Breast epithelium (tissue), 4 donors: ENCODE data around the gene APOC1. TPM values are rescaled to one million over a fixed set of nuclear protein-coding genes. Genes with fewer than 3 reads are reported as not detected.
A peak's percentile ranks its signal among the peaks of the same experiment; 100 is the strongest.
"Not testable (repeated sequence)": the region's sequence is repeated elsewhere in the genome, so short reads cannot be mapped to it uniquely, and the experiment has no call there.

ENCODE experiments used
- DNase-seq, 2 donors: peaks; one replicate each; pipeline ENCODE4 v3.0.0-alpha.2; 2019; ENCODE audit warnings: low spot score in 2 of 2
- H3K27ac ChIP-seq, 2 donors: fragments of 200-600 bp; sonication (generic) in 1 of 2; one replicate each; pipeline ENCODE4 v1.5.1; 2016 to 2019; ENCODE audit warnings: mild to moderate bottlenecking in 1 of 2
- H3K27me3 ChIP-seq, 2 donors: fragments of 200-600 bp; sonication (generic) in 1 of 2; one replicate each; pipeline versions ENCODE4 v1.5.1 to v1.6.0; 2017 to 2019; ENCODE audit warnings: control low read depth in 1 of 2, mild to moderate bottlenecking in 1 of 2
- H3K36me3 ChIP-seq: fragments of 200-600 bp; one replicate; pipeline ENCODE4 v1.5.1; 2019
- H3K4me1 ChIP-seq, 2 donors: fragments of 200-600 bp; sonication (generic); one replicate each; pipeline ENCODE4 v1.5.1; 2016 to 2019; ENCODE audit warnings: control low read depth in 1 of 2
- H3K4me3 ChIP-seq, 3 donors: fragments of 200-600 bp; sonication (generic); 1 replicate in 2 of 3; 2 replicates in 1 of 3; pipeline ENCODE4 v1.5.1; 2016 to 2019; ENCODE audit warnings: mild to moderate bottlenecking in 3 of 3, moderate library complexity in 2 of 3
- H3K9me3 ChIP-seq, 2 donors: fragments of 200-600 bp; sonication (generic) in 1 of 2; one replicate each; pipeline ENCODE4 v1.5.1; 2016 to 2019; ENCODE audit warnings: control low read depth in 1 of 2
- POLR2A ChIP-seq: fragments of 450-650 bp; IDR thresholded peaks from one replicate; pipeline ENCODE4 v1.6.1; 2016; ENCODE audit warnings: antibody characterized with exemption, mild to moderate bottlenecking, moderate library complexity
- POLR2AphosphoS5 ChIP-seq, 3 donors: sonication (generic); formaldehyde crosslinking; IDR thresholded peaks; one replicate each; pipeline ENCODE4 v1.6.1; 2017; ENCODE audit warnings: antibody characterized with exemption in 3 of 3
- intact Hi-C: fragments of 100-400 bp; cut with DNase I; formaldehyde crosslinking; loops from one replicate; pipeline ENCODE4 v1.15.1; 2023; ENCODE audit warnings: low total_unique reads
- total RNA-seq, 3 donors: library from RNA; depleted of rRNA; stranded (reverse); fragments of >200 nt; gene quantifications; one replicate each; pipeline ENCODE4 v1.1.0, GENCODE V29; 2016
- TF ChIP-seq, protein P1 (sequence below), 3 donors: fragments of 450-650 bp; IDR thresholded peaks; one replicate each; pipeline ENCODE4 v1.5.1; 2016 to 2017; ENCODE audit warnings: antibody characterized with exemption in 3 of 3, mild to moderate bottlenecking in 3 of 3, moderate library complexity in 3 of 3

APOC1 gene
- total RNA-seq, 3 donors from 2014 or later: 59.0 to 285 (median 78.7) TPM

DNA sequence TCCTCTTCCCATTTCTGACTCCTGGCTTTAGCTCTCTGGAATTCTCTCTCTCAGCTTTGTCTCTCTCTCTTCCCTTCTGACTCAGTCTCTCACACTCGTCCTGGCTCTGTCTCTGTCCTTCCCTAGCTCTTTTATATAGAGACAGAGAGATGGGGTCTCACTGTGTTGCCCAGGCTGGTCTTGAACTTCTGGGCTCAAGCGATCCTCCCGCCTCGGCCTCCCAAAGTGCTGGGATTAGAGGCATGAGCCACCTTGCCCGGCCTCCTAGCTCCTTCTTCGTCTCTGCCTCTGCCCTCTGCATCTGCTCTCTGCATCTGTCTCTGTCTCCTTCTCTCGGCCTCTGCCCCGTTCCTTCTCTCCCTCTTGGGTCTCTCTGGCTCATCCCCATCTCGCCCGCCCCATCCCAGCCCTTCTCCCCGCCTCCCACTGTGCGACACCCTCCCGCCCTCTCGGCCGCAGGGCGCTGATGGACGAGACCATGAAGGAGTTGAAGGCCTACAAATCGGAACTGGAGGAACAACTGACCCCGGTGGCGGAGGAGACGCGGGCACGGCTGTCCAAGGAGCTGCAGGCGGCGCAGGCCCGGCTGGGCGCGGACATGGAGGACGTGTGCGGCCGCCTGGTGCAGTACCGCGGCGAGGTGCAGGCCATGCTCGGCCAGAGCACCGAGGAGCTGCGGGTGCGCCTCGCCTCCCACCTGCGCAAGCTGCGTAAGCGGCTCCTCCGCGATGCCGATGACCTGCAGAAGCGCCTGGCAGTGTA lies 6.2 kb upstream of the APOC1 start:
- TF ChIP-seq POLR2A (no peak), POLR2AphosphoS5 (IDR thresholded peaks at IDR 0.05) (no peak)
- TF ChIP-seq, protein P1, sequence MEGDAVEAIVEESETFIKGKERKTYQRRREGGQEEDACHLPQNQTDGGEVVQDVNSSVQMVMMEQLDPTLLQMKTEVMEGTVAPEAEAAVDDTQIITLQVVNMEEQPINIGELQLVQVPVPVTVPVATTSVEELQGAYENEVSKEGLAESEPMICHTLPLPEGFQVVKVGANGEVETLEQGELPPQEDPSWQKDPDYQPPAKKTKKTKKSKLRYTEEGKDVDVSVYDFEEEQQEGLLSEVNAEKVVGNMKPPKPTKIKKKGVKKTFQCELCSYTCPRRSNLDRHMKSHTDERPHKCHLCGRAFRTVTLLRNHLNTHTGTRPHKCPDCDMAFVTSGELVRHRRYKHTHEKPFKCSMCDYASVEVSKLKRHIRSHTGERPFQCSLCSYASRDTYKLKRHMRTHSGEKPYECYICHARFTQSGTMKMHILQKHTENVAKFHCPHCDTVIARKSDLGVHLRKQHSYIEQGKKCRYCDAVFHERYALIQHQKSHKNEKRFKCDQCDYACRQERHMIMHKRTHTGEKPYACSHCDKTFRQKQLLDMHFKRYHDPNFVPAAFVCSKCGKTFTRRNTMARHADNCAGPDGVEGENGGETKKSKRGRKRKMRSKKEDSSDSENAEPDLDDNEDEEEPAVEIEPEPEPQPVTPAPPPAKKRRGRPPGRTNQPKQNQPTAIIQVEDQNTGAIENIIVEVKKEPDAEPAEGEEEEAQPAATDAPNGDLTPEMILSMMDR (IDR thresholded peaks at IDR 0.05): no peak
- H3K4me1 ChIP-seq: peaks cover 7 to 9% of the 10 kb centered on the region in 2 donors
- H3K27ac ChIP-seq: no peak overlapping the region
- no peaks in the 10 kb centered on the region for H3K9me3 ChIP-seq
- H3K4me3 ChIP-seq: no peak overlapping the region
- intact Hi-C loops: loop anchor here (5.0 kb wide), 1 partner anchor 39 kb away; the partner anchor contains the start of gene APOC2
- no peaks in the 10 kb centered on the region for H3K36me3 ChIP-seq
- H3K27me3 ChIP-seq: no peaks in the 10 kb centered on the region
- no peak for DNase-seq

DNA sequence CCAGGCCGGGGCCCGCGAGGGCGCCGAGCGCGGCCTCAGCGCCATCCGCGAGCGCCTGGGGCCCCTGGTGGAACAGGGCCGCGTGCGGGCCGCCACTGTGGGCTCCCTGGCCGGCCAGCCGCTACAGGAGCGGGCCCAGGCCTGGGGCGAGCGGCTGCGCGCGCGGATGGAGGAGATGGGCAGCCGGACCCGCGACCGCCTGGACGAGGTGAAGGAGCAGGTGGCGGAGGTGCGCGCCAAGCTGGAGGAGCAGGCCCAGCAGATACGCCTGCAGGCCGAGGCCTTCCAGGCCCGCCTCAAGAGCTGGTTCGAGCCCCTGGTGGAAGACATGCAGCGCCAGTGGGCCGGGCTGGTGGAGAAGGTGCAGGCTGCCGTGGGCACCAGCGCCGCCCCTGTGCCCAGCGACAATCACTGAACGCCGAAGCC lies 5.6 kb upstream of the APOC1 start:
- DNase-seq: no peak
- intact Hi-C loops: loop anchor here (5.0 kb wide), 1 partner anchor 38 kb away; the partner anchor contains the start of gene APOC2
- TF ChIP-seq POLR2AphosphoS5 (IDR thresholded peaks at IDR 0.05): no peak
- TF ChIP-seq, protein P1 (IDR thresholded peaks at IDR 0.05): no peak
- TF ChIP-seq POLR2A: no peak
- no peak overlapping the region for H3K27ac ChIP-seq
- H3K4me1 ChIP-seq: peaks cover 7 to 9% of the 10 kb centered on the region in 2 donors
- no peaks in the 10 kb centered on the region for H3K27me3 ChIP-seq
- H3K4me3 ChIP-seq: no peak overlapping the region
- no peaks in the 10 kb centered on the region for H3K36me3 ChIP-seq
- no peaks in the 10 kb centered on the region for H3K9me3 ChIP-seq

DNA sequence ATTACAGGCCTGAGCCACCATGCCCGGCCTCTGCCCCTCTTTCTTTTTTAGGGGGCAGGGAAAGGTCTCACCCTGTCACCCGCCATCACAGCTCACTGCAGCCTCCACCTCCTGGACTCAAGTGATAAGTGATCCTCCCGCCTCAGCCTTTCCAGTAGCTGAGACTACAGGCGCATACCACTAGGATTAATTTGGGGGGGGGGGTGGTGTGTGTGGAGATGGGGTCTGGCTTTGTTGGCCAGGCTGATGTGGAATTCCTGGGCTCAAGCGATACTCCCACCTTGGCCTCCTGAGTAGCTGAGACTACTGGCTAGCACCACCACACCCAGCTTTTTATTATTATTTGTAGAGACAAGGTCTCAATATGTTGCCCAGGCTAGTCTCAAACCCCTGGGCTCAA lies 4.6 kb upstream of the APOC1 start:
- intact Hi-C loops: loop anchor here (5.0 kb wide), 1 partner anchor 38 kb away; the partner anchor contains the start of gene APOC2
- H3K36me3 ChIP-seq: no peaks in the 10 kb centered on the region
- DNase-seq: no peak
- H3K4me1 ChIP-seq: peaks cover 7 to 9% of the 10 kb centered on the region in 2 donors
- no peaks in the 10 kb centered on the region for H3K27me3 ChIP-seq
- no peaks in the 10 kb centered on the region for H3K9me3 ChIP-seq
- TF ChIP-seq POLR2AphosphoS5 (IDR thresholded peaks at IDR 0.05): no peak
- TF ChIP-seq, protein P1 (IDR thresholded peaks at IDR 0.05): no peak
- TF ChIP-seq POLR2A: no peak
- H3K27ac ChIP-seq: peak overlapping the region in 1 of 2 donors; percentile 43
- no peak overlapping the region for H3K4me3 ChIP-seq

DNA sequence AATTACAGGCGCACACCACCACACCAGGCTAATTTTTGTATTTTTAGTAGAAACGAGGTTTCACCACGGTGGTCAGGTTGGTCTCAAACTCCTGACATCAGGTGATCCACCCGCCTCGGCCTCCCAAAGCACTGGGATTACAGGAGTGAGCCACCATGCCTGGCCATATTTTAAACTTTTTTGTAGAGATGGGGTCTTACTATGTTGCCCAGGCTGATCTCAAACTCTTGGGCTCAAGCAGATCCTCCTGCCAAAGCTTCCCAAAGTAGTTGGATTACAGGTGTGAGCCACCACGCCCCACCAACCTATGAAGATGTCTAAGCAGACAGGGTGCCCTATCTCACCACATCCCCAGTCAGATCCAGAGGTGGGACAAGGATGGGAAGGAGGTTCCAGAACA lies 2.5 kb upstream of the APOC1 start:
- H3K4me1 ChIP-seq, DNase-seq, H3K4me3 ChIP-seq, H3K9me3 ChIP-seq, intact Hi-C loops, H3K36me3 ChIP-seq, H3K27me3 ChIP-seq: not testable (repeated sequence)
- peak overlapping the region in 1 of 2 donors; percentile 85 for H3K27ac ChIP-seq

DNA sequence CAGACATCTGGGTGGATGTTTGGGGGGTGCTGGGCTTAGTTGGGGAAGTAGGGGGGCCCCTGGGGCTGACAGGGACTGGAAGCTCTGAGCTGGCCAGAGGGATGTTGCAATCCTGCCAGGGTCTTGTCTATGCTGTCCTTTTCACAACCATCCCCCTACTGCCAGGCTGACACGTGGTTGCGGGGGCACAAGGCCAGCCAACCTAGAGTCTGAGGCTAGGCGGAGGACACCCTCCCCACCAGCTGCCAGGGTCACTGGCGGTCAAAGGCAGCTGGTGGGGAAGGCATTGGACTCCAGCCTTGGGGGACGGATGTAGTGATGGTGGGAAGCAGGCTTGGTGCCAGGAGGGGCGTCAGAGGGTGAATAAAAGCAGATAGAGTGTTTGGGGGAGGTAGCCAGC lies 1.6 kb upstream of the APOC1 start:
- H3K4me3 ChIP-seq: no peak overlapping the region
- H3K27ac ChIP-seq: peak overlapping the region in 1 of 2 donors; percentile 85
- H3K27me3 ChIP-seq: no peaks in the 10 kb centered on the region
- intact Hi-C loops: no loop called here
- no peaks in the 10 kb centered on the region for H3K9me3 ChIP-seq
- TF ChIP-seq, protein P1 (IDR thresholded peaks at IDR 0.05): no peak
- no peak for TF ChIP-seq POLR2AphosphoS5 (IDR thresholded peaks at IDR 0.05)
- TF ChIP-seq POLR2A: no peak
- H3K4me1 ChIP-seq: peaks cover 0 to 7% of the 10 kb centered on the region in 2 donors
- H3K36me3 ChIP-seq: no peaks in the 10 kb centered on the region
- DNase-seq: peak in 1 of 2 donors; percentile 36

DNA sequence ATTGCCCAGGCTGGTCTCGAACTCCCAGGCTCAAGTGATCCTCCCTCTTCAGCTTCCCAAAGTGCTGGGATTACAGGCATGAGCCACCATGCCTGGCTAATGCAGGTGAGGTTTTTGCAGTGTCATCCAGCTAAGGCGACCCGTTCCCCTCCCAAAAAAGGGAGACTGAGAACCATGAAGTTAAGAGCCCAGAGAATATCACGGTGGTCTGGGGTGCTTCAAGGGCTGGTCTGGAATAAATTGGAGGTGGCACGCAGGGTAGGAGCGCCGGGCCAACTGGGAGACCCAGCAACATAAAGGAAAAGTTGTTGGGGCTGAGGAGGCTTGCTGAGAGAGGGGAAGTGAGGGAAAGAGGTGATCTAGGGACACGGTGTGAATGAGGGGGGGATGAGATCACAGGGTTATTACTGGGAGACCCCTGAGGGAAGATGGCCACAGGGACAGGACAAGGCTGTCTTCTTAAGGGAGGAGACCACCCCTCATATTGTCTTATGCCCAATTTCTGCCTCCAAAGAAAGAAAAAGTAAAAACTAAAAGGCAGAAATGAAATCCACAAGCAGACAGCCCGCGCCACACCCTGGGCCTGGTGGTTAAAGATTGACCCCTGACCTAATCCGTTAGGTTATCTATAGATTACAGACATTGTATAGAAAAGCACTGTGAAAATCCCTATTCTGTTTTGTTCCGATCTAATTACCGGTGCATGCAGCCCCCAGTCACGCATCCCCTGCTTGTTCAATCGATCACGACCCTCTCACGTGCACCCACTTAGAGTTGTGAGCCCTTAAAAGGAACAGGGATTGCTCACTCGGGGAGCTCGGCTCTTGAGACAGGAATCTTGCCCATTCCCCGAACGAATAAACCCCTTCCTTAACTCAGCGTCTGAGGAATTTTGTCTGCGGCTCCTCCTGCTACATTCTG lies 636 bp upstream of the APOC1 start:
- H3K36me3 ChIP-seq, H3K27me3 ChIP-seq, intact Hi-C loops, DNase-seq, H3K4me1 ChIP-seq, H3K9me3 ChIP-seq: not testable (repeated sequence)
- peak overlapping the region; percentile 74 to 85 for H3K27ac ChIP-seq
- H3K4me3 ChIP-seq: peak overlapping the region in 2 of 3 donors; percentile 56 to 68
